HG03354 (cell line): Measurements from ENCODE around the gene LARP1.
"Not testable (repeated sequence)": the region's sequence is repeated elsewhere in the genome, so short reads cannot be mapped to it uniquely, and the experiment has no call there.

Source experiments
- ATAC-seq: cut with Tn5 transposase; IDR thresholded peaks from one replicate; pipeline ENCODE4 v1.9.1; 2021; ENCODE audit warnings: mild to moderate bottlenecking; ENCODE audit not compliant: unreplicated experiment, poor library complexity, severe bottlenecking

The LARP1 gene

DNA sequence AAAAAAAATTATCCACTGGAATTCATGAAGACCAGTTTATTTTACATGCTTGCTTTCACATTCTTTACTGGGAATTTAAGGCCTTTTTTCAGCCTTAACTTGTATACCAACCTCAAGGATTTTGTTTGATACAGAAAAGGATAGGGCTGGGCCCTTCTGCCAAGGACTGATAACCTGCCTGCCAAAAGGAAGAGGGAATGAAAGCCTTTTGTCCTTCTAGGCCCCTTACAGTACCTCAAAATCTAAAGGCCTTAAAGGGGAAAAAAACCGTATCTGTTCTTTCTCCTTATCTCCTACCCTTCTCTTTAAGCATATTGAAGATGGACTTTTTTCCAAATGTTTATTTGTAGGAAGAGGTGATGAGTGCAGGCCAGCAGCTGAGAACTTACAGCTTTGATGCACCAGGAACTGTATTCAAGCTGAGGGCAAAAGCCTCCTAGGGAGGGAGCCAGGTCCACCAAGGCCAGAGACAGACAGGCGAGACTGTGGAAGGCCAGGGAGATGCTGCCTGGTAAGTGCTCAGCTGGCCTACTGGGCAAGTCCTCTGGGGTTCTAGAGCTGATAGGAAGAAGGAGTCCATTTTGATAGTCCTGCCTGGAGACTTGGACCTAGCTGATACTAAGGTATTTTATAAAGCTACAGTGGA lies 63.4 kb downstream of the LARP1 start:
- ATAC-seq, result no peak

DNA sequence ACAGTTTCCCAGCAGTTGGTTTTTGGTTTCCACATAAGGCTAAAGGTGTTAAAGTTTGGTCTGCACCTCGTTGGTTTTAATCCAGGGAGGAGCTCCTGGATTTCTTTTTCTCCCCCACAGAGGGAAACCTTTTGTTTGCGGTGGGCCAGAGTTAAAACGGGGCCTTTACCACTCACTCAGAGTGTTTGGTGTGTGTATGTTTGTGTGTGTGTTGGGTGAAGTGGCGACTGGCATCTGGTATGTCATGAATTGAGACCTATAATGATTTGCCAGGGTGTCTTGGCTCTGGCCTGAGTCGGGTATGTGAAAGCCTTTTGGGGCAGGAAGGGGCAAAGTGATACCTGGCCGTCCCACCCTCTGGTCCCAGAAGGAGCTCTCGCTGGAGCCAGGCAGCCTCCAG lies 64.4 kb downstream of the LARP1 start:
- ATAC-seq, result no peak

GRCh38 chr5:154820383-154820782 lies 65.2 kb downstream of the LARP1 start:
- no peak for ATAC-seq

DNA sequence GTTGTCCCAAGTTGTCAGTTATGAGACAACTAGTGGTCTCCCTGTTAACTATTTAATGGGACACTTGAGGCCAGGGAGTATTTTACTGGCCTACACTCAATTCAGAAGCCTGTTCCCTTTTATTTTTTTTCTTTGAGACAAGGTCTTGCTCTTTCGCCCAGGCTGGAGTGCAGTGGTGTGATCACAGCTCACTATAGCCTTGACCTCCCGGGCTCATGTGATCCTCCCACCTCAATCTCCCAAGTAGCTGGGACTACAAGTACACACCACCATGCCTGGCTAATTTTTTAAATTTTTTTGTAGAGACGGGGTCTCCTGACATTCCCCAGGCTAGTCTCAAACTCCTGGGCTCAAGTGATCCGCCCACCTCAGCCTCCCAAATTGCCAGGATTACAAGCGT lies 67.7 kb downstream of the LARP1 start:
- not testable (repeated sequence) for ATAC-seq

DNA sequence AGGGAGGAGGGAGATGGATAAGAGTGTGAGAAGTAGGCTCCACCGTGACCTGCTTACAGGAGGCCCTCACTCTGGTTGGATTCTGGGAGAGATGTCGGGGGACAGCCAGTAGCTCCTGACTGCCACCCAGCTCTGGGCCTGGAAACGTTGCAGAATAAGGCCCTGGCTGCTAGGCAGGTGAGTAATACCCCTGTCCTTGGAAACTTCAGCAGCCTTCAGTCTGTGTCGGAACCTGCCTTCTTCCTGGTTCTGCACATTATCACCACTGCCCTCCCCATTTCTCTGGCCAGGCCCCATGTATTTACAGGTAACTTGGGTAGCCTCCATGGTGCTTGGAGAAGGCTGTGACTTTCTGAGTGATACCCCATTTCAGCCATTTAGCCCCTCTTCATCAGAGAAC lies 68.4 kb downstream of the LARP1 start:
- no peak for ATAC-seq

DNA sequence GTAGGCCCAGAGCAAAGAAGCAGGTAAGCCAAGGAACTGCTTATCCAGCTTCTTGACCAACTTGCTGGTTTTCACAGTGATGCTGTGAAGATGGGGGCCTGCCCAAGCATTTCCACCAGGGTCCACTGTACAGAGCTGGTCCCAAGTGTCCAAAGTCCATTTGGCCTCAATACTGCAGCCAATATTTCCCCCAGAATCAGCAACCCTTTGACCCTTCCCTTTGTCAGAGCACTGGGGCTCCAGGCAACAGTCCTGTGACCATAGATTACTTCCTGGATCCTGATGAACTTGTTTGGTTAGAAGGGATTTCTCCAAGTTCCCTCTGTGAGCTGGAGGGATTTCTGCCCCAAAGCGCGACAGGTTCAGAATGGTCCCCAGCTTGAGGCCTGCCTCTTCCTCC lies 68.9 kb downstream of the LARP1 start:
- ATAC-seq, result no peak

- ATAC-seq, result no peak
Observed at GRCh38 chr5:154829181-154829588, 74.0 kb downstream of the LARP1 start.

GRCh38 chr5:154829589-154830218 lies 74.5 kb downstream of the LARP1 start:
- no peak for ATAC-seq

GRCh38 chr5:154830219-154830595 lies 75.0 kb downstream of the LARP1 start:
- ATAC-seq, result no peak

DNA sequence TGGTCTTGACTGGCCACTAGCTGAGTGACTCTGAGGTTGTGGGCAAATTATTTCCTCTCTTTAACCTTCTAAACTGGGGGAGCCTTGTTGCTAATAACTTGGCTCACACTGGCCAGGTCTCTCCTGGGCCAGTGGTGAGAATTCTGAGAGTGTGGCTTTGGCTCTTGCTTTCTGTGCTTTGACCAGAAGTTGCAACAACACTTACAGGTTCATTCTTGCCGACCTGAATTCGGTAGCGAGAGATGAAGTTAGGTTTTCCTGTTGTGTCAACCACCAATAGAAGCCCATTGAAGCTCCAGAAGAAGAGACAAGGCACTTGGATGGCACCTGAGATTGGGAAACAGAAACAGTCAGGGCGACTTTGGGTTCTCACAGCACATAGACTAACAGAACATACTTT lies 75.4 kb downstream of the LARP1 start:
- ATAC-seq, result no peak

GRCh38 chr5:154831451-154831850 lies 76.3 kb downstream of the LARP1 start:
- no peak for ATAC-seq

DNA sequence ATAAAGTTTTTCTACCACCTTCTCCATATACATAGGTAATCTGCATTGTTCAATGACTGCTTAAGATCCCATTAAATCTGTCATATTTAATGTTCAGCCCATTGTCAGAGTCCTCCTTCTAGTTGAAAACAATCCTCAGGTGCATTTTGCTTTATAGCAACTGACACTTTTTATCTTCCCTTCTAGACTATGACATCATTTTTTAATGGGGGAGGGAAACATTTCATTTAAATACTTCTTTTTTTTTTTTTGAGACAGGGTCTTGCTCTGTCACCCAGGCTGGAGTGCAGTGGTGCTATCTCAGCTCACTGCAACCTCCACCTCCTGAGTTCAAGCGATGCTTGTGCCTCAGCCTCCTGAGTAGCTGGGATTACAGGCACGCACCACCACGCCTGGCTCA lies 77.6 kb downstream of the LARP1 start:
- ATAC-seq, result not testable (repeated sequence)

GRCh38 chr5:154834053-154834452 lies 78.9 kb downstream of the LARP1 start:
- no peak for ATAC-seq

DNA sequence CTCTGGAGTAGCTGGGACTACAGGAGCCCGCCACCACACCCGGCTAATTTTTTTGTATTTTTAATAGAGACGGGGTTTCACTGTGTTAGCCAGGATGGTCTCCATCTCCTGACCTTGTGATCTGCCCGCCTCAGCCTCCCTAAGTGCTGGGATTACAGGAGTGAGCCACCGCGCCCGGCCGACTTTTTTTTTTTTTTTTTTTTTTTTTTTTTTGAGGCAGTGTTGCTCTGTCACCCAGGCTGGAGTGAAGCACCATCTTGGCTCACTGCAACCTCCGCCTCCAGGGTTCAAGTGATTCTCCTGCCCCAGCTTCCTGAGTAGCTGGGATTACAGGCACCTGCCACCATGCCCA lies 80.5 kb downstream of the LARP1 start:
- ATAC-seq, result not testable (repeated sequence)

GRCh38 chr5:154836225-154836624 lies 81.0 kb downstream of the LARP1 start:
- ATAC-seq, result no peak

DNA sequence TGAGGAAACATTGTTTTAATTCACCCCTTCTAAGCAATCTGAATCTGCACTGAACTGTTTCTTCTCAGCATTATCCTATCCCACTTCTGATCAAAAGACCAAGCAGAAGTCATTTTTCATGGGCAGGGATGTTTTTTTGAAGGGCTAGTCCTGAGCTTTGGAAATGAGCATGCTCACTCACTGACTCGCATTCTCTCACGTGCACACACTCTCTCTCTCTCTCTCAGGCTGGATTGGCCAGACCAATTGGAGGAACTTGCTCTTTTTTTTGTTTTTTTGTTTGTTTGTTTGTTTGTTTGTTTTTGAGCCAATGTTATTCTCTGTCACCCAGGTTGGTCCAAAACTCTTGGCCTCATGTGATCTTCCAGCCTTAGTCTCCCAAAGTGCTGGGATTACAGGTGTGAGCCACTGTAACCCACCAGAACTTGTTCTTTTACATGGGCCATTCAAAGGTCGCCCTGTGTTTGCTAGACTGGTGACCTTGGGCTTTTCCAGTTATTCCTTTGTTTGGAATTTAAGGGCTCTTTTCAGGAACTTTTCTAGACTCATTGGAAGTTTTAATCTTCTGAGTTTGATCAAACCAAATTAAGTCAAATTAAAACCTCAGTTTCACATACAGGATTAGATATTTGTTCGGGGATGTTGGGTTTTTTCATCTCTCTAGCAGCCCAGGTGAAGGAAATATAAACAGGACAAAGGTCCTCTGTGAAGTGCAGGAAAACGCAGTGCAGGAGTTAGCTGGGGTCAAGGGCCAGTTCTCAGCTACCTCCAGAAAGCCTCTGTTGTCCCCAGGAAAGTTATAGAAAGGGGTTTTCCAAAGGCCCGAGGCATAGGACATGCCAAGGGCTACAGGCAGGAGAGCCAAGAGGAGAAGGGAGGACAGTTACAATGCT lies 82.1 kb downstream of the LARP1 start:
- no peak for ATAC-seq

DNA sequence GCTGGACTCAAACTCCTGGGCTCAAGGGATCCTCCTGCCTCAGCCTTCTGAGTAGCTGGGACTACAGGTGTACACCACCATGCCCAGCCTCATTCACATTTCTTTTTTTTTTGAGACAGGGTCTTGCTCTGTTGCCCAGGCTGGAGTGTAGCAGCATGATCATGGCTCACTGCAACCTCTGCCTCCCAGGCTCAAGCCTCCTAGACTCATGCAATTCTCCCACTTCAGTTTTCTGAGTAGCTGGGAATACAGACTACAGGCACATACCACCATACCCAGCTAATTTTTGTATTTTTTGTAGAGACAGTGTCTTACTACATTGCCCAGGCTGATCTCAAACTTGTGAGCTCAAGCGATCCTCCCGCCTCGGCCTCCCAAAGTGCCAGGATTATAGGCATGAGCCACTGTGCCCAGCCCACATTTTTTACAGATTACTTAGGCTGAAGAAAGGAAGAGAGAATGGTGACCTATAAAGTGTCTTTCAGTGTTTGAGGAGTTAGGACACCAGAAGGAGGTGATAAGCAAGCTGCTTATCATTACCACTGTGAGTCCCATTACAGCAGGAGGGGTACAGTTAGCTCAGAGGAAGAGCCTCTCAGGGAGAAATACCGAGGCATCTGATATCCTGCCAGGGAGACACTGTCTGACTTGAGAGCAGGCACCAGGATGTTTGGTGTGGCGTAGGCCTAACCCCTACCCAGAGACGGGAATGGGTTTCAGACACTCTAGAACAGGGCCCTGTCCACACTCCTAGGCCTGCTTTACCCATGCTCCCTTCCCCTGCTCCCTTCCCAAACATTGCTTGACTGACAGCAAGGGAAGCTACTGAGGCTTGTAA lies 85.5 kb downstream of the LARP1 start:
- ATAC-seq, result no peak

DNA sequence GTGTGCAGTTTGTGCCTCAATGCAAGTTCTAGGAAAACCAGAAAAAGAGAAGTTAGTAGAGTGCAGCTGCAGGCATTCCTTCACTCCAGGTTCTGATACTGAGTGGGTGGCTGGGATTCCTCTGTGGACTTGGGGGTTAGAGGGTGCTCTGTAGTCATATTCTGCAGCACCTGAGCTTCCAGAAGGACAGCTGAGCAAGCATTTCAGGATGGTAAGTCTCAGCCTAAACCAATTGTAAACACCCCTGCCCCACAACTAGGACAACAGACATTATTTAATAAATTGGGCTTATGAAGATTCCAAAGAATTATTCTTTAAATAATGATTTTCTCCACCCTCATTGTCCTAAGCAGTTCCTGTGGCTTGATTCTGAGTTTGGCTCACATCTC lies 86.1 kb downstream of the LARP1 start:
- no peak for ATAC-seq

DNA sequence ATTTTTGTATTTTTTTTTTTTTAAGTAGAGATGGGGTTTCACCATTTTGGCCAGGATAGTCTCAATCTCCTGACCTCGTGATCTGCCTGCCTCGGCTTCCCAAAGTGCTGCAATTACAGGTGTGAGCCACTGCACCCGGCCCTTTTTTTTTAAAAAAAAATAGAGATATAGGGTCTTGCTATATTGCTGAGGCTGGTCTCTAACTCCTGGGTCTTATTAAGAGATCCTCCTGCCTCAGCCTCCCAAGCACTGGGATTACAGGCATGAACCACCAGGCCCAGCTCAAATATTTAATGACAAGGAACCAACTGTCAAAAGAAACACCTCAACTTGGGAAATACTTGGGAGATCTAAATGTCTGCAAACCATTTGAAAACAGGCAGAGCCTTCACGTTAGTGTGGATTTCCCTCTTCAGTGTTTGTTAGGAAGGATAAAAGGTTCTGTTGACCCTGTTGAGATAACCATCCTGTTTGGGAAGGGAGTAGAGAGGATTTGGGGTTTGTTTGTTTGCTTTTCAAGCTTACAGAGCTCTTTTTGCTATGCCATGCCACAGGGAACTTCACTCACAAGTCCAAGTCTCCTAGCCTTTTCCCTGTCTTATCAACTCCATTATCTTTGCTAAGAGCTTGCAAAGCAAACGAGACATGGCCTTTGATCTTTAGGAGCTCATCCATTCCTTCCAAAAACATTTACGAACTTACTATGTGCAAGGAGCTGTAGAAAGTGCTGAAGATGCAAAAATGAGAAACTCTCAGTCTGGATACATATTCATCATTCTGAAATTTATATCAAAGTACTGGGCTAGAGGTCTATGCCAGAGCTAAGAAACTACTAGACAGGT lies 87.7 kb downstream of the LARP1 start:
- ATAC-seq, result no peak
